Lung (tissue), 12 donors: ENCODE measurements around the gene GPC2. TPM values are rescaled to one million over a fixed set of nuclear protein-coding genes. Genes with fewer than 3 reads are reported as not detected.
A peak's percentile ranks its signal among the peaks of the same experiment; 100 is the strongest.

ENCODE experiments used
- ATAC-seq: fragments of 200-7000 bp; cut with Tn5 transposase; one replicate; pipeline ENCODE4 v1.9.1; 2020; ENCODE audit warnings: moderate number of reproducible peaks; ENCODE audit not compliant: insufficient read depth, low FRiP score
- DNase-seq, 3 donors: peaks; one replicate each; pipeline ENCODE4 v3.0.0-alpha.2; 2013 to 2017
- H3K27ac ChIP-seq, 2 donors: one replicate each; pipeline ENCODE4 v1.5.1; 2013; ENCODE audit warnings: mild to moderate bottlenecking in 2 of 2, moderate library complexity in 2 of 2, control low read depth in 1 of 2, inconsistent platforms in 1 of 2, low read depth in 1 of 2, low read length in 1 of 2
- H3K27me3 ChIP-seq, 3 donors: one replicate each; pipeline ENCODE4 v1.5.1; 2013; ENCODE audit warnings: low read length in 2 of 3; ENCODE audit not compliant: control insufficient read depth in 3 of 3, insufficient read depth in 3 of 3
- H3K36me3 ChIP-seq, 4 donors: one replicate each; pipeline ENCODE4 v1.5.1; 2013; ENCODE audit warnings: low read length in 4 of 4, mild to moderate bottlenecking in 1 of 4, moderate library complexity in 1 of 4; ENCODE audit not compliant: control insufficient read depth in 4 of 4, insufficient read depth in 4 of 4
- H3K4me1 ChIP-seq, 5 donors: one replicate each; pipeline ENCODE4 v1.5.1; 2013; ENCODE audit warnings: low read length in 5 of 5, mild to moderate bottlenecking in 2 of 5, moderate library complexity in 1 of 5; ENCODE audit not compliant: control insufficient read depth in 5 of 5, insufficient read depth in 5 of 5
- H3K4me3 ChIP-seq: one replicate; pipeline ENCODE4 v1.5.1; 2013; ENCODE audit warnings: mild to moderate bottlenecking, control low read depth, moderate library complexity
- H3K9ac ChIP-seq, 2 donors: one replicate each; pipeline ENCODE4 v1.5.1; 2013; ENCODE audit warnings: low read length in 2 of 2, control low read depth in 1 of 2; ENCODE audit not compliant: insufficient read depth in 1 of 2
- H3K9me3 ChIP-seq, 4 donors: one replicate each; pipeline ENCODE4 v1.5.1; 2013; ENCODE audit warnings: low read length in 3 of 4, mild to moderate bottlenecking in 1 of 4, moderate library complexity in 1 of 4; ENCODE audit not compliant: control insufficient read depth in 4 of 4, insufficient read depth in 3 of 4
- WGBS, 2 donors: extraction: QIAGEN DNeasy Blood & Tissue Kit; methylation state at CpG; one replicate each; pipeline ENCODE4 v1.1.7; 2013; 5-methylcytosine and 5-hydroxymethylcytosine counted together
- polyA plus RNA-seq, 2 donors: library from polyadenylated mRNA; stranded (reverse); fragments of 200-250 nt; gene quantifications; one replicate each; pipeline ENCODE4 v1.2.1, GENCODE V29; 2013
- total RNA-seq, 2 donors: library from RNA; depleted of rRNA in 1 of 2; stranded (reverse); fragments of >200 nt in 1 of 2; gene quantifications; one replicate each; pipeline ENCODE4 v1.2.1, GENCODE V29; 2014 to 2021
- TF ChIP-seq, protein P1 (sequence below): IDR thresholded peaks from 2 replicates; pipeline ENCODE4 v1.5.1; 2012; ENCODE audit warnings: mild to moderate bottlenecking; ENCODE audit errors: control extremely low read depth, extremely low read depth
- donor health status: control.
- donor health status: control.
- donor health status: Bipolar disorder and iron deficiency.
- donor health status: healthy.
- donor health status: DM: yes; HTN: yes; CAD: no.

Gene GPC2
- total and polyA plus RNA-seq, 4 donors: 0.61 to 2.1 (median 1.0) TPM

DNA sequence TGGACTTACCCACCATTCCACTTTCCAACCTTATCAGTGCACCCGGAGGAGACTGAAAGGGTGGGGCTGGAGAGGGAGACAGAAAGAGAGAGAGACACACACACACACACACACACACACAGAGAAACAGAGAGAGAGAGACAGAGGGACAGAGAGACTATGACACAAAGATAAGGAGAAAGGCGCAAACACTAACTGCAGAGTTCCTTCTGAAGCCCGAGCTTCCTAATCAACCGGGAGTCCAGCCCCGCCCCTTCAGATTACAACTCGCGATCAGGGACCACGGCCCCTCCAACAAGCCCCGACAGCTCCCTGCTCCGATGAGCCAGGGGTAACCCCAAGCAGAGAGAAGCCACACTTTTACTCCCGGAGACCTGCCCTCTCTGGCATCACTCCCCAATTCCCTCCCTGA, 9.3 kb downstream of the GPC2 start:
- Histone ChIP-seq H3K9ac (peak overlapping the region in 1 of 2 donors; percentile 63), H3K4me3 (peak overlapping the region; percentile 26), H3K27me3 (peaks cover 0 to 4% (median 0%) of the 10 kb centered on the region in 3 donors)

DNA sequence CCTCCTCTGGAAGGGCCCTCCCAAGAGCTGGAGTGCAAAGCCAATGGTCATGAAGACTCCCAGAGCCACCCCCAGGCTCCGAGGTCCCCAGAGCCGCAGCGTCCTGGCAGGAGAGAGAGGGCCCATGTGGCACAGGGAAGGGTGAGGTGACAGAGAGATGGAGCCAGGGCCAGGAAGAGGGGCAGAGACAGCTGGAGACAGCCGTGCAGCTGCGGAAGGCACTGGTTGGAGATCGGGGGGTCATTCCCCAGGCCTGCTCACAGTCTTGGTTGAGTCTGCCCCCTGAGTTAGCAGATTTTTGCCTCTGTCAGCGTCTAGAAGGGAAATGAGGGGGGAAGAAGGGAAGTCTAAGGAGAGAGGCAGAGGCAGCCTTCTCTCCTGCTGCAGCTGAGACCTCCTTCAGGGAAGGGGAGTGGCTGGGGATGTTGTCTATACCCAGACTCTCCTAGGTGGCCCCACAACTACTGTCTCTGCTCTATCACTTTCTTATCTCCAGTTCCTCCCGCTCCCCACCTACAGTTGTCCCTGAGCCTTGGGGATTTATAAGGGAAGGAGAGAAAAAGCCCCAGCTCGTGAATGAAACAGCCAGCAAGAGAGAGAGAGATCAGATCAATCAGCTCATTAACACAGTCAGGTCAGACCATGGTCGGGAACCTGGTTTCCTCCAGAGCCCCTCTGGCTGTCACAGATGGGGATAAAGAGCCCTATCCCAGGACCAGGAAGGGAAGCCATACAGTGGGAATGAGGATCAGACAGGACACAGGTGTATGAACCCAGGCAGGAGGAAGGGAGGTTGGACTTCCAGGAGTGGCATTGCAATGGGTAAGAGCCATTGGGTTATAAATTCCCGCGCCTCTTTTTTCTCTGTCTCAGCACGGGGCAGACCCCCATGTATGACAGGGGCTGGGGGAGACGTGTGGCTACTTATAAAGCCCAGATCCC, 9.9 kb downstream of the GPC2 start:
- Histone ChIP-seq H3K36me3 (peaks cover 0 to 4% (median 0%) of the 10 kb centered on the region in 4 donors), H3K9ac (peak overlapping the region in 1 of 2 donors; percentile 63), H3K4me3 (no peak overlapping the region), H3K27ac (no peak overlapping the region), H3K4me1 (peaks cover 0 to 25% (median 3%) of the 10 kb centered on the region in 5 donors), H3K9me3 (no peaks in the 10 kb centered on the region), H3K27me3 (peaks cover 0 to 4% (median 0%) of the 10 kb centered on the region in 3 donors)
- 26 to 33% methylated on average over 14 of the region's 14 CpGs for WGBS, 2 donors
- TF ChIP-seq, protein P1, sequence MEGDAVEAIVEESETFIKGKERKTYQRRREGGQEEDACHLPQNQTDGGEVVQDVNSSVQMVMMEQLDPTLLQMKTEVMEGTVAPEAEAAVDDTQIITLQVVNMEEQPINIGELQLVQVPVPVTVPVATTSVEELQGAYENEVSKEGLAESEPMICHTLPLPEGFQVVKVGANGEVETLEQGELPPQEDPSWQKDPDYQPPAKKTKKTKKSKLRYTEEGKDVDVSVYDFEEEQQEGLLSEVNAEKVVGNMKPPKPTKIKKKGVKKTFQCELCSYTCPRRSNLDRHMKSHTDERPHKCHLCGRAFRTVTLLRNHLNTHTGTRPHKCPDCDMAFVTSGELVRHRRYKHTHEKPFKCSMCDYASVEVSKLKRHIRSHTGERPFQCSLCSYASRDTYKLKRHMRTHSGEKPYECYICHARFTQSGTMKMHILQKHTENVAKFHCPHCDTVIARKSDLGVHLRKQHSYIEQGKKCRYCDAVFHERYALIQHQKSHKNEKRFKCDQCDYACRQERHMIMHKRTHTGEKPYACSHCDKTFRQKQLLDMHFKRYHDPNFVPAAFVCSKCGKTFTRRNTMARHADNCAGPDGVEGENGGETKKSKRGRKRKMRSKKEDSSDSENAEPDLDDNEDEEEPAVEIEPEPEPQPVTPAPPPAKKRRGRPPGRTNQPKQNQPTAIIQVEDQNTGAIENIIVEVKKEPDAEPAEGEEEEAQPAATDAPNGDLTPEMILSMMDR: no peak
- DNase-seq (peak in 2 of 3 donors; percentile 64 to 72), ATAC-seq (no peak)

More for the DNA sequence above, 9.3 kb downstream of the GPC2 start:
- Histone ChIP-seq H3K36me3 (peaks cover 0 to 4% (median 0%) of the 10 kb centered on the region in 4 donors), H3K9me3 (no peaks in the 10 kb centered on the region), H3K27ac (peak overlapping the region in 1 of 2 donors; percentile 52), H3K4me1 (peaks cover 0 to 25% (median 3%) of the 10 kb centered on the region in 5 donors)
- no peak for ATAC-seq
- DNase-seq: peak in 2 of 3 donors; percentile 54 to 69
- TF ChIP-seq, protein P1: no peak
- WGBS, 2 donors: 5% methylated on average over 11 of the region's 11 CpGs

DNA sequence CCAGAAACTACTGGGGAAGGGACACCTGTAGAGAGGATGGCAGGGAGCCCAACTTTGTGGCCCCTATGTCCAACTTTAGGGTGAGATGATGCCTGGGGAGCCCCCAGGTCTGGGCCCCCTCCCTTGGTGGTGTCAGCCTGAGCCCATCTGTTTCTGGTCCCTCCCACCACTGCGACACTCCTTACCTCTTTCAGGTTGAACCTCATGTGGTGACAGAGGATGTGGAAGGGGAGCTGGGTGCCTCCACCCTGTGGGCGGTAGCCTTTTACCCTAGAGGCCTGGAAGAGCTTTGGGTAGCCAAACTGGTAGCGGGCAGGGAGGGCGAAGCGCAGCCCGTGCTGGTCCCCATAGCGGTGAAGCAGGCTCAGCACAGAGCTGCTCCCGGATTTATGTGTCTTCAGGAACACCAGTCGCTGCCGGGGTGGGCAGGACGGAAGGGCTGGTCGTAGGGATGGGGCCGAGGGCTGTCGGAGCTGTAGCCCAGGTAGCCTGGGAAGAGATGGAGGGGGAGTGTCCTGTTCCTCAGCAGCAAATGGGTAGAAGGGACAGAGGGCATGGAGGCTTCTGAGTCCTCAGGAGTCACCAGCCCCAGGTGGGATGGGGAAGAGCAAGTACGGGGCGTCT, 10.8 kb downstream of the GPC2 start:
- TF ChIP-seq, protein P1: no peak
- DNase-seq (no peak), ATAC-seq (no peak)
- H3K27ac ChIP-seq: no peak overlapping the region
- peaks cover 0 to 4% (median 0%) of the 10 kb centered on the region in 4 donors for H3K36me3 ChIP-seq
- peaks cover 0 to 4% (median 0%) of the 10 kb centered on the region in 3 donors for H3K27me3 ChIP-seq
- peaks cover 0 to 25% (median 3%) of the 10 kb centered on the region in 5 donors for H3K4me1 ChIP-seq
- no peak overlapping the region for H3K9ac ChIP-seq
- 63 to 73% methylated on average over 16 of the region's 16 CpGs for WGBS, 2 donors
- H3K9me3 ChIP-seq: no peaks in the 10 kb centered on the region
- H3K4me3 ChIP-seq: no peak overlapping the region
